ENCODE results near the gene PRPH. TPM values are rescaled to one million over a fixed set of nuclear protein-coding genes. Genes with fewer than 3 reads are reported as not detected.
A peak's percentile ranks its signal among the peaks of the same experiment; 100 is the strongest.

PRPH gene
- total RNA-seq, 1 experiment from 2014 or later = not detected

DNA sequence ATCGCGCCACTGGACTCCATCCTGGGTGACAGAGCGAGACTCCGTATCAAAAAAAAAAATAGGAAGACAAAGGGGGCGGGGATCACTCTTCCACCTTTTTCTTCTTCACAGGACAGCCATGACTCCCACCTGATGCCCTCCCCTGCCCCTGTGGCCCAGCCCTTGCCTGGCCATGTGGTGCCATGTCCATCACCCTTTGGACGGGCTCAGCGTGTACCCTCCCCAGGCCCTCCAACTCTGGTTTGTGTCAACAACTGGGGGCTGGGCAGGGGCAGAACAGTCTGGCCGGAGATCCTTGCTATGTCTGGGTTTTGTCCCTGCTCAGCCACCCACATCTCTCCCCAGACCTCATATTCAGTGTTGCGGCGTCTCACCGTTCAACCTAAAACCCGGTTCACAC lies 33.9 kb downstream of the PRPH start:
- BruUV-seq (replicated peaks) = no TSS peak
- intact Hi-C loops (cut with micrococcal nuclease; ENCODE audit: unreplicated experiment) = no loop called here

DNA sequence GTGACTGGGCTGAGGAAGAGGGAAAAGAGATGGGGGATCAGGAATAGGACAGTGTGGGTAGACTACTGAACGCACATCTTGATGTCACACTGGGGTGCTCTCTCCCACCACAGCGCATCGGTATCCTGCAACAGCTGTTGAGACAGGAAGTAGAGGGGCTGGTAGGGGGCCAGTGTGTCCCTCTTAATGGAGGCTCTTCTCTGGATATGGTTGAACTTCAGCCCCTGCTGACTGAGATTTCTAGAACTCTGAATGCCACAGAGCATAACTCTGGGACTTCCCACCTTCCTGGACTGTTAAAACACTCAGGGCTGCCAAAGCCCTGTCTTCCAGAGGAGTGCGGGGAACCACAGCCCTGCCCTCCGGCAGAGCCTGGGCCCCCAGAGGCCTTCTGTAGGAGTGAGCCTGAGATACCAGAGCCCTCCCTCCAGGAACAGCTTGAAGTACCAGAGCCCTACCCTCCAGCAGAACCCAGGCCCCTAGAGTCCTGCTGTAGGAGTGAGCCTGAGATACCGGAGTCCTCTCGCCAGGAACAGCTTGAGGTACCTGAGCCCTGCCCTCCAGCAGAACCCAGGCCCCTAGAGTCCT lies 35.2 kb downstream of the PRPH start:
- H3K36me3 ChIP-seq (ENCODE audit: insufficient read depth, low read length, poor library complexity, severe bottlenecking) = peaks cover 52% of the 10 kb centered on the region
- H3K27me3 ChIP-seq (replicated peaks; ENCODE audit: insufficient read depth, low read depth, low read length, poor library complexity) = no peaks in the 10 kb centered on the region
- POLR2A ChIA-PET (ENCODE audit: low non-redundant PET) = no interaction called here
- H3K27ac ChIP-seq (ENCODE audit: low read depth, low read length, poor library complexity, severe bottlenecking) = no peak overlapping the region
- DNase-seq (ENCODE audit: low spot score) = no peak
- no peaks in the 10 kb centered on the region for H3K9me3 ChIP-seq (ENCODE audit: low read depth, low read length, poor library complexity, severe bottlenecking)
- BruUV-seq (replicated peaks) = TSS peak; percentile 11
- no peak for TF ChIP-seq EZH2 (IDR thresholded peaks at IDR 0.05; ENCODE audit: borderline replicate concordance, low read depth, low read length, poor library complexity, severe bottlenecking)
- TF ChIP-seq, protein P1, sequence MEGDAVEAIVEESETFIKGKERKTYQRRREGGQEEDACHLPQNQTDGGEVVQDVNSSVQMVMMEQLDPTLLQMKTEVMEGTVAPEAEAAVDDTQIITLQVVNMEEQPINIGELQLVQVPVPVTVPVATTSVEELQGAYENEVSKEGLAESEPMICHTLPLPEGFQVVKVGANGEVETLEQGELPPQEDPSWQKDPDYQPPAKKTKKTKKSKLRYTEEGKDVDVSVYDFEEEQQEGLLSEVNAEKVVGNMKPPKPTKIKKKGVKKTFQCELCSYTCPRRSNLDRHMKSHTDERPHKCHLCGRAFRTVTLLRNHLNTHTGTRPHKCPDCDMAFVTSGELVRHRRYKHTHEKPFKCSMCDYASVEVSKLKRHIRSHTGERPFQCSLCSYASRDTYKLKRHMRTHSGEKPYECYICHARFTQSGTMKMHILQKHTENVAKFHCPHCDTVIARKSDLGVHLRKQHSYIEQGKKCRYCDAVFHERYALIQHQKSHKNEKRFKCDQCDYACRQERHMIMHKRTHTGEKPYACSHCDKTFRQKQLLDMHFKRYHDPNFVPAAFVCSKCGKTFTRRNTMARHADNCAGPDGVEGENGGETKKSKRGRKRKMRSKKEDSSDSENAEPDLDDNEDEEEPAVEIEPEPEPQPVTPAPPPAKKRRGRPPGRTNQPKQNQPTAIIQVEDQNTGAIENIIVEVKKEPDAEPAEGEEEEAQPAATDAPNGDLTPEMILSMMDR (conservative IDR thresholded peaks at IDR 0.05; ENCODE audit: low read depth, low read length) = no peak
- CTCF ChIA-PET = interaction anchor here (1.0 kb wide), 1 partner anchor 18 kb away, joined by 5 read pairs; no protein-coding TSS in a partner anchor
- intact Hi-C loops (cut with micrococcal nuclease; ENCODE audit: unreplicated experiment) = no loop called here
- H3K4me1 ChIP-seq (ENCODE audit: insufficient read depth, low read length, poor library complexity, severe bottlenecking) = no peaks in the 10 kb centered on the region
- no peak overlapping the region for H3K4me3 ChIP-seq (ENCODE audit: low read depth, low read length, poor library complexity, severe bottlenecking)

More for the DNA sequence above, 33.9 kb downstream of the PRPH start:
- no peak for DNase-seq (ENCODE audit: low spot score)
- Histone ChIP-seq H3K36me3 (ENCODE audit: insufficient read depth, low read length, poor library complexity, severe bottlenecking) (peaks cover 60% of the 10 kb centered on the region), H3K27me3 (replicated peaks; ENCODE audit: insufficient read depth, low read depth, low read length, poor library complexity) (no peaks in the 10 kb centered on the region), H3K9me3 (ENCODE audit: low read depth, low read length, poor library complexity, severe bottlenecking) (no peaks in the 10 kb centered on the region), H3K27ac (ENCODE audit: low read depth, low read length, poor library complexity, severe bottlenecking) (no peak overlapping the region), H3K4me3 (ENCODE audit: low read depth, low read length, poor library complexity, severe bottlenecking) (no peak overlapping the region), H3K4me1 (ENCODE audit: insufficient read depth, low read length, poor library complexity, severe bottlenecking) (peaks cover 7% of the 10 kb centered on the region)
- TF ChIP-seq, protein P1 (conservative IDR thresholded peaks at IDR 0.05; ENCODE audit: low read depth, low read length) = no peak
- TF ChIP-seq EZH2 (IDR thresholded peaks at IDR 0.05; ENCODE audit: borderline replicate concordance, low read depth, low read length, poor library complexity, severe bottlenecking) = no peak
- ChIA-PET POLR2A (ENCODE audit: low non-redundant PET) (no interaction called here), CTCF (no interaction called here)

DNA sequence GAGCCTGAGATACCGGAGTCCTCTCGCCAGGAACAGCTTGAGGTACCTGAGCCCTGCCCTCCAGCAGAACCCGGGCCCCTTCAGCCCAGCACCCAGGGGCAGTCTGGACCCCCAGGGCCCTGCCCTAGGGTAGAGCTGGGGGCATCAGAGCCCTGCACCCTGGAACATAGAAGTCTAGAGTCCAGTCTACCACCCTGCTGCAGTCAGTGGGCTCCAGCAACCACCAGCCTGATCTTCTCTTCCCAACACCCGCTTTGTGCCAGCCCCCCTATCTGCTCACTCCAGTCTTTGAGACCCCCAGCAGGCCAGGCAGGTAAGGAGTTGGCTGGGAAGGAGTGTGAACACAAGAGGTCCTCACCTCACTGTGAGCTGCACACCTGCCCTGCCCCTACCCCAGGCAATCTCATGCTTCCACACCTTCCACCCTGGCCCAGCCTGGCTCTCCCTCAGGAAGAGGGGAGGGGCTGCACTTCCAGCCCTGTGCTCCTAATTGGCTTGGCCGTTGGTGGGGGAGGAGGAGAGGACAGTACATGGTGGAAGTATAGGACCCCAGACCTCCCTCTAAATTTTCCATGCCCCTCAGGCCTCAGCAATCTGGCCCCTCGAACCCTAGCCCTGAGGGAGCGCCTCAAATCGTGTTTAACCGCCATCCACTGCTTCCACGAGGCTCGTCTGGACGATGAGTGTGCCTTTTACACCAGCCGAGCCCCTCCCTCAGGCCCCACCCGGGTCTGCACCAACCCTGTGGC lies 35.9 kb downstream of the PRPH start:
- ChIA-PET POLR2A (ENCODE audit: low non-redundant PET) (interaction anchor here (0.6 kb wide), 1 partner anchor 8 kb away, joined by 7 read pairs; no protein-coding TSS in a partner anchor), CTCF (interaction anchor here (0.6 to 1.6 kb wide), 8 partner anchors 8 to 250 kb away, joined by 3 to 13 read pairs (median 5); partner anchors contain the start of gene TROAP)
- Histone ChIP-seq H3K36me3 (ENCODE audit: insufficient read depth, low read length, poor library complexity, severe bottlenecking) (peaks cover 46% of the 10 kb centered on the region), H3K4me1 (ENCODE audit: insufficient read depth, low read length, poor library complexity, severe bottlenecking) (no peaks in the 10 kb centered on the region), H3K27ac (ENCODE audit: low read depth, low read length, poor library complexity, severe bottlenecking) (no peak overlapping the region), H3K27me3 (replicated peaks; ENCODE audit: insufficient read depth, low read depth, low read length, poor library complexity) (no peaks in the 10 kb centered on the region), H3K9me3 (ENCODE audit: low read depth, low read length, poor library complexity, severe bottlenecking) (no peaks in the 10 kb centered on the region), H3K4me3 (ENCODE audit: low read depth, low read length, poor library complexity, severe bottlenecking) (no peak overlapping the region)
- TF ChIP-seq, protein P1 (conservative IDR thresholded peaks at IDR 0.05; ENCODE audit: low read depth, low read length) = no peak
- no peak for TF ChIP-seq EZH2 (IDR thresholded peaks at IDR 0.05; ENCODE audit: borderline replicate concordance, low read depth, low read length, poor library complexity, severe bottlenecking)
- BruUV-seq (replicated peaks) = no TSS peak
- intact Hi-C loops (cut with micrococcal nuclease; ENCODE audit: unreplicated experiment) = no loop called here
- no peak for DNase-seq (ENCODE audit: low spot score)

Measured in A673 (cell line).